SIG-M5 (cell line): ENCODE data around the gene PDE8B.

ENCODE experiments used
- DNase-seq: peaks from one replicate; lab custom pipeline; 2025; lab: John Stamatoyannopoulos, UW

The PDE8B gene

GRCh38 chr5:77186652-77187370, 23.7 kb upstream of the PDE8B start:
- no peak for DNase-seq

- DNase-seq, result no peak
Measured at GRCh38 chr5:77189421-77189820, 21.1 kb upstream of the PDE8B start.

GRCh38 chr5:77192441-77193050, 17.9 kb upstream of the PDE8B start:
- DNase-seq, result no peak

- no peak for DNase-seq
Measured at GRCh38 chr5:77194762-77195161, 15.7 kb upstream of the PDE8B start.

GRCh38 chr5:77197840-77198554, 12.5 kb upstream of the PDE8B start:
- no peak for DNase-seq

GRCh38 chr5:77200663-77201062, 9.8 kb upstream of the PDE8B start:
- DNase-seq, result no peak

- no peak for DNase-seq
Measured at GRCh38 chr5:77202145-77202544, 8.3 kb upstream of the PDE8B start.

GRCh38 chr5:77204967-77205366, 5.5 kb upstream of the PDE8B start:
- no peak for DNase-seq

GRCh38 chr5:77208507-77209163, 1.8 kb upstream of the PDE8B start:
- no peak for DNase-seq

- DNase-seq, result no peak
Measured at GRCh38 chr5:77209495-77210090, 887 bp upstream of the PDE8B start.

- DNase-seq, result no peak
Measured at GRCh38 chr5:77210964-77211690, 647 bp downstream of the PDE8B start.

- no peak for DNase-seq
Measured at GRCh38 chr5:77211691-77212047, 1.2 kb downstream of the PDE8B start.

GRCh38 chr5:77213601-77214000, 3.1 kb downstream of the PDE8B start:
- DNase-seq, result no peak

GRCh38 chr5:77214151-77214550, 3.7 kb downstream of the PDE8B start:
- DNase-seq, result no peak

- DNase-seq, result no peak
Measured at GRCh38 chr5:77218263-77218662, 7.8 kb downstream of the PDE8B start.

GRCh38 chr5:77221115-77221514, 10.6 kb downstream of the PDE8B start:
- no peak for DNase-seq

- DNase-seq, result no peak
Measured at GRCh38 chr5:77222722-77223121, 12.2 kb downstream of the PDE8B start.

GRCh38 chr5:77223653-77224052, 13.2 kb downstream of the PDE8B start:
- DNase-seq, result no peak

GRCh38 chr5:77224672-77225355, 14.3 kb downstream of the PDE8B start:
- no peak for DNase-seq

GRCh38 chr5:77225531-77225930, 15.1 kb downstream of the PDE8B start:
- DNase-seq, result no peak

- DNase-seq, result no peak
Measured at GRCh38 chr5:77229887-77230286, 19.4 kb downstream of the PDE8B start.
